Measurements from ENCODE around the gene KLF7. TPM values are rescaled to one million over a fixed set of nuclear protein-coding genes. Genes with fewer than 3 reads are reported as not detected.

The KLF7 gene
- total and polyA plus RNA-seq, 8 donors: 14.8 to 41.8 (median 18.2) TPM

GRCh38 chr2:207173641-207174040 lies 7.9 kb upstream of the KLF7 start:
- Histone ChIP-seq H3K27ac (no peak overlapping the region), H3K27me3 (no peaks in the 10 kb centered on the region), H3K4me3 (no peak overlapping the region), H3K4me1 (no peaks in the 10 kb centered on the region), H3K36me3 (no peaks in the 10 kb centered on the region), H3K9me3 (no peaks in the 10 kb centered on the region)
- TF ChIP-seq, protein P1, sequence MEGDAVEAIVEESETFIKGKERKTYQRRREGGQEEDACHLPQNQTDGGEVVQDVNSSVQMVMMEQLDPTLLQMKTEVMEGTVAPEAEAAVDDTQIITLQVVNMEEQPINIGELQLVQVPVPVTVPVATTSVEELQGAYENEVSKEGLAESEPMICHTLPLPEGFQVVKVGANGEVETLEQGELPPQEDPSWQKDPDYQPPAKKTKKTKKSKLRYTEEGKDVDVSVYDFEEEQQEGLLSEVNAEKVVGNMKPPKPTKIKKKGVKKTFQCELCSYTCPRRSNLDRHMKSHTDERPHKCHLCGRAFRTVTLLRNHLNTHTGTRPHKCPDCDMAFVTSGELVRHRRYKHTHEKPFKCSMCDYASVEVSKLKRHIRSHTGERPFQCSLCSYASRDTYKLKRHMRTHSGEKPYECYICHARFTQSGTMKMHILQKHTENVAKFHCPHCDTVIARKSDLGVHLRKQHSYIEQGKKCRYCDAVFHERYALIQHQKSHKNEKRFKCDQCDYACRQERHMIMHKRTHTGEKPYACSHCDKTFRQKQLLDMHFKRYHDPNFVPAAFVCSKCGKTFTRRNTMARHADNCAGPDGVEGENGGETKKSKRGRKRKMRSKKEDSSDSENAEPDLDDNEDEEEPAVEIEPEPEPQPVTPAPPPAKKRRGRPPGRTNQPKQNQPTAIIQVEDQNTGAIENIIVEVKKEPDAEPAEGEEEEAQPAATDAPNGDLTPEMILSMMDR (IDR thresholded peaks at IDR 0.05): no peak
- ATAC-seq (no peak), DNase-seq (no peak)
- intact Hi-C loops (cut with DNase I): no loop called here

GRCh38 chr2:207167099-207167923 lies 1.6 kb upstream of the KLF7 start:
- TF ChIP-seq, protein P1 (IDR thresholded peaks at IDR 0.05): no peak
- Histone ChIP-seq H3K4me3 (peak overlapping the region; percentile 60 to 66), H3K4me1 (peaks cover 7 to 24% of the 10 kb centered on the region in 2 donors), H3K27ac (peak overlapping the region; percentile 100), H3K36me3 (no peaks in the 10 kb centered on the region), H3K9me3 (no peaks in the 10 kb centered on the region), H3K27me3 (no peaks in the 10 kb centered on the region)
- DNase-seq (peak in 1 of 4 donors; percentile 61), ATAC-seq (no peak)
- intact Hi-C loops (cut with DNase I): loop anchor here in 1 of 2 donors (10.0 kb wide), 1 partner anchor 183 kb away; no protein-coding TSS in a partner anchor

GRCh38 chr2:207166349-207167098 lies 776 bp upstream of the KLF7 start:
- Histone ChIP-seq H3K4me3 (peak overlapping the region; percentile 60 to 66), H3K9me3 (no peaks in the 10 kb centered on the region), H3K27ac (peak overlapping the region; percentile 100), H3K4me1 (peaks cover 9 to 32% of the 10 kb centered on the region in 2 donors), H3K27me3 (no peaks in the 10 kb centered on the region), H3K36me3 (no peaks in the 10 kb centered on the region)
- intact Hi-C loops (cut with DNase I): loop anchor here in 1 of 2 donors (10.0 kb wide), 1 partner anchor 182 kb away; no protein-coding TSS in a partner anchor
- DNase-seq: peak; percentile 74 to 94 (median 84)
- peak; percentile 69 for ATAC-seq
- TF ChIP-seq, protein P1 (IDR thresholded peaks at IDR 0.05): peak; percentile 21 to 52

DNA sequence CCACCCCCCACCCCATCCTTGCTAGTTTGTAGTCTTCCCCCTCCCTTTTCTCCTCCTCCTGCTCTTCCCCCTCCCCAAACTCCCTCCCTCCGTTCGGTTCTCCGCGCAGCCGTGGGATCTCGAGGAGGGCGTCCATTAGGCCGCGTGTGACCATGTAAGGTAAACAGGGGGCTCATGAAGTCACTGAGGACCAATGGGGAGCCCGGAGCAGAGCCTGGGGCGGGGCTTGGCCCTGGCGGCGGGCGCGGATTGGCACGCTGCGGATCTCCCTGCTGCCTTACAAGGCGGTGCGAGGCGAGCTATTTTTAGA lies 246 bp upstream of the KLF7 start:
- Histone ChIP-seq H3K4me1 (peaks cover 13 to 37% of the 10 kb centered on the region in 2 donors), H3K27ac (peak overlapping the region; percentile 100), H3K27me3 (no peaks in the 10 kb centered on the region), H3K9me3 (no peaks in the 10 kb centered on the region), H3K36me3 (no peaks in the 10 kb centered on the region), H3K4me3 (peak overlapping the region; percentile 66 to 68)
- ATAC-seq: peak; percentile 89
- intact Hi-C loops (cut with DNase I): loop anchor here in 1 of 2 donors (10.0 kb wide), 1 partner anchor 181 kb away; no protein-coding TSS in a partner anchor
- TF ChIP-seq, protein P1 (IDR thresholded peaks at IDR 0.05): no peak
- peak; percentile 97 to 100 (median 98) for DNase-seq

All from left lung (tissue), 10 donors.